ENCODE data around the gene TOB2.

The TOB2 gene

GRCh38 chr22:41481131-41481830 is 34.7 kb upstream of the TOB2 start:
- Histone ChIP-seq H3K9me3 (ENCODE audit: severe bottlenecking) (no peaks in the 10 kb centered on the region), H3K4me1 (ENCODE audit: insufficient read depth, poor library complexity, severe bottlenecking) (no peaks in the 10 kb centered on the region), H3K36me3 (ENCODE audit: low read depth) (peaks cover 4% of the 10 kb centered on the region), H3K27ac (ENCODE audit: poor library complexity, severe bottlenecking) (no peak overlapping the region), H3K27me3 (ENCODE audit: insufficient read depth, poor library complexity, severe bottlenecking) (no peaks in the 10 kb centered on the region), H3K4me3 (ENCODE audit: severe bottlenecking) (no peak overlapping the region)
- TF ChIP-seq CTCF (IDR thresholded peaks at IDR 0.05; ENCODE audit: poor library complexity, severe bottlenecking), result no peak
- DNase-seq (ENCODE audit: low spot score) (no peak), ATAC-seq (ENCODE audit: low read depth) (no peak)

- Histone ChIP-seq H3K4me3 (ENCODE audit: severe bottlenecking) (no peak overlapping the region), H3K27ac (ENCODE audit: poor library complexity, severe bottlenecking) (no peak overlapping the region), H3K4me1 (ENCODE audit: insufficient read depth, poor library complexity, severe bottlenecking) (no peaks in the 10 kb centered on the region), H3K36me3 (ENCODE audit: low read depth) (peaks cover 4% of the 10 kb centered on the region), H3K9me3 (ENCODE audit: severe bottlenecking) (no peaks in the 10 kb centered on the region), H3K27me3 (ENCODE audit: insufficient read depth, poor library complexity, severe bottlenecking) (no peaks in the 10 kb centered on the region)
- no peak for DNase-seq (ENCODE audit: low spot score)
- TF ChIP-seq CTCF (IDR thresholded peaks at IDR 0.05; ENCODE audit: poor library complexity, severe bottlenecking), result no peak
- ATAC-seq (ENCODE audit: low read depth), result no peak
Measured at GRCh38 chr22:41480397-41480735, 33.8 kb upstream of the TOB2 start.

- Histone ChIP-seq H3K9me3 (ENCODE audit: severe bottlenecking) (no peaks in the 10 kb centered on the region), H3K4me1 (ENCODE audit: insufficient read depth, poor library complexity, severe bottlenecking) (no peaks in the 10 kb centered on the region), H3K27ac (ENCODE audit: poor library complexity, severe bottlenecking) (no peak overlapping the region), H3K4me3 (ENCODE audit: severe bottlenecking) (no peak overlapping the region), H3K36me3 (ENCODE audit: low read depth) (peaks cover 4% of the 10 kb centered on the region), H3K27me3 (ENCODE audit: insufficient read depth, poor library complexity, severe bottlenecking) (no peaks in the 10 kb centered on the region)
- ATAC-seq (ENCODE audit: low read depth), result no peak
- TF ChIP-seq CTCF (IDR thresholded peaks at IDR 0.05; ENCODE audit: poor library complexity, severe bottlenecking), result no peak
- DNase-seq (ENCODE audit: low spot score), result no peak
Measured at GRCh38 chr22:41479671-41480396, 33.2 kb upstream of the TOB2 start.

- no peak for ATAC-seq (ENCODE audit: low read depth)
- no peak for TF ChIP-seq CTCF (IDR thresholded peaks at IDR 0.05; ENCODE audit: poor library complexity, severe bottlenecking)
- Histone ChIP-seq H3K36me3 (ENCODE audit: low read depth) (peaks cover 4% of the 10 kb centered on the region), H3K27me3 (ENCODE audit: insufficient read depth, poor library complexity, severe bottlenecking) (no peaks in the 10 kb centered on the region), H3K4me3 (ENCODE audit: severe bottlenecking) (no peak overlapping the region), H3K27ac (ENCODE audit: poor library complexity, severe bottlenecking) (no peak overlapping the region), H3K9me3 (ENCODE audit: severe bottlenecking) (no peaks in the 10 kb centered on the region), H3K4me1 (ENCODE audit: insufficient read depth, poor library complexity, severe bottlenecking) (no peaks in the 10 kb centered on the region)
- DNase-seq (ENCODE audit: low spot score), result no peak
Measured at GRCh38 chr22:41478891-41479521, 32.4 kb upstream of the TOB2 start.
